WERI-Rb-1 (cell line): ENCODE data around the gene MFSD11.
"Not testable (repeated sequence)": the region's sequence is repeated elsewhere in the genome, so short reads cannot be mapped to it uniquely, and the experiment has no call there.

Source experiments
- DNase-seq: peaks from one replicate; pipeline ENCODE4 v3.0.0-alpha.2; 2020
- H3K27ac ChIP-seq: fragments of 250-450 bp; sonication (Bioruptor Pico); 2 replicates; pipeline ENCODE4 v1.5.1; 2020; ENCODE audit warnings: mild to moderate bottlenecking, moderate library complexity
- H3K27me3 ChIP-seq: fragments of 250-450 bp; sonication (Bioruptor Pico); 2 replicates; pipeline ENCODE4 v1.5.1; 2021; ENCODE audit warnings: mild to moderate bottlenecking, low read depth, moderate library complexity; ENCODE audit not compliant: insufficient read depth, severe bottlenecking
- H3K36me3 ChIP-seq: fragments of 250-450 bp; sonication (Bioruptor Pico); 2 replicates; pipeline ENCODE4 v1.5.1; 2020; ENCODE audit warnings: mild to moderate bottlenecking, moderate library complexity
- H3K4me3 ChIP-seq: 2 replicates; pipeline ENCODE4 v1.5.1; 2011; ENCODE audit warnings: low read depth, mild to moderate bottlenecking, control low read depth, low read length
- H3K9me3 ChIP-seq: fragments of 250-450 bp; sonication (Bioruptor Pico); 2 replicates; pipeline ENCODE4 v1.5.1; 2021; ENCODE audit warnings: mild to moderate bottlenecking, moderate library complexity; ENCODE audit not compliant: severe bottlenecking
- TF ChIP-seq, protein P1 (sequence below): IDR thresholded peaks from 2 replicates; pipeline ENCODE4 v1.5.1; 2011; ENCODE audit warnings: low read depth, mild to moderate bottlenecking, control low read depth, inconsistent platforms, low read length

The MFSD11 gene

DNA sequence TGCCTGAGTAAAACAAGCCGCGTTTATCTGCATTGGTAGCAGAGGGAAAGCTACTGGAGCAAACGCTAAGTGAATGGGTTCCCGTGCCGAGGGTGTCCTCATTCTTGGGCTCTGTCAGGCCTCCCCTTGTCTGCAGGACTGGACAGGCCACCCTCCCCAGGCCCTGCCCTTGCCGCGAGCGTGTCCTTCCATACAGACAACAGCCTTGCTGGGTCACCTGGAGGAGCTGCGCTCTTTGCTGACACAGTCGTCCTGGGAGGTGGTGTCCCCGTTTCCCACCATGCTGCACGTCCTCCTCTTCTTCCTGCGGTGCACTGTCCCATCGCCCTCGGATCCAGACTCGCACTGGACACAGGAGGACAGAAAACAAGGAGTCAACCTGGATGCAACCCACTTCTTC lies 19.4 kb upstream of the MFSD11 start:
- no peak for DNase-seq
- no peak overlapping the region for H3K4me3 ChIP-seq
- H3K9me3 ChIP-seq = no peaks in the 10 kb centered on the region
- H3K27ac ChIP-seq = no peak overlapping the region
- H3K27me3 ChIP-seq = no peaks in the 10 kb centered on the region
- H3K36me3 ChIP-seq = peaks cover 95% of the 10 kb centered on the region
- TF ChIP-seq, protein P1, sequence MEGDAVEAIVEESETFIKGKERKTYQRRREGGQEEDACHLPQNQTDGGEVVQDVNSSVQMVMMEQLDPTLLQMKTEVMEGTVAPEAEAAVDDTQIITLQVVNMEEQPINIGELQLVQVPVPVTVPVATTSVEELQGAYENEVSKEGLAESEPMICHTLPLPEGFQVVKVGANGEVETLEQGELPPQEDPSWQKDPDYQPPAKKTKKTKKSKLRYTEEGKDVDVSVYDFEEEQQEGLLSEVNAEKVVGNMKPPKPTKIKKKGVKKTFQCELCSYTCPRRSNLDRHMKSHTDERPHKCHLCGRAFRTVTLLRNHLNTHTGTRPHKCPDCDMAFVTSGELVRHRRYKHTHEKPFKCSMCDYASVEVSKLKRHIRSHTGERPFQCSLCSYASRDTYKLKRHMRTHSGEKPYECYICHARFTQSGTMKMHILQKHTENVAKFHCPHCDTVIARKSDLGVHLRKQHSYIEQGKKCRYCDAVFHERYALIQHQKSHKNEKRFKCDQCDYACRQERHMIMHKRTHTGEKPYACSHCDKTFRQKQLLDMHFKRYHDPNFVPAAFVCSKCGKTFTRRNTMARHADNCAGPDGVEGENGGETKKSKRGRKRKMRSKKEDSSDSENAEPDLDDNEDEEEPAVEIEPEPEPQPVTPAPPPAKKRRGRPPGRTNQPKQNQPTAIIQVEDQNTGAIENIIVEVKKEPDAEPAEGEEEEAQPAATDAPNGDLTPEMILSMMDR = no peak

DNA sequence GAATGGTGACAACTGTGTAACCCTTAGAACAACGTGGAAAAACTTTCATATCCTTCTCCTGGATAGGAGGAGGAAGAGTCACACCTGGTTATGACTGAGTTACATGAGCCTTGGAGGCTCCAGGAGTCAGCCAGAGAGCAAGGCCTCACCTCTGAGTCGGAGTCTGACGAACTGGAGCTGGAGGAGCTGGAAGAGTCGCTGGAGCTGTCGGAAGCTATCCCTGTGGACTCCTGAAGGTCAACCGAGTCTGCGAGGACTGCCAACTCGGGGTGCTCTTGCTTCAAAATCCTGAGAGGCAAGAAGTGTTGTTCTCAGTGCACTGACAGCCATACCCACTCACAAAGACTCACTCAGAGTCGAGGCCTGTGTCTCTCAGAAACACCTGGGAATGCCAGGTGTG lies 17.7 kb upstream of the MFSD11 start:
- no peaks in the 10 kb centered on the region for H3K9me3 ChIP-seq
- TF ChIP-seq, protein P1 = no peak
- DNase-seq = no peak
- H3K27me3 ChIP-seq = no peaks in the 10 kb centered on the region
- no peak overlapping the region for H3K4me3 ChIP-seq
- H3K36me3 ChIP-seq = peaks cover 96% of the 10 kb centered on the region
- no peak overlapping the region for H3K27ac ChIP-seq

DNA sequence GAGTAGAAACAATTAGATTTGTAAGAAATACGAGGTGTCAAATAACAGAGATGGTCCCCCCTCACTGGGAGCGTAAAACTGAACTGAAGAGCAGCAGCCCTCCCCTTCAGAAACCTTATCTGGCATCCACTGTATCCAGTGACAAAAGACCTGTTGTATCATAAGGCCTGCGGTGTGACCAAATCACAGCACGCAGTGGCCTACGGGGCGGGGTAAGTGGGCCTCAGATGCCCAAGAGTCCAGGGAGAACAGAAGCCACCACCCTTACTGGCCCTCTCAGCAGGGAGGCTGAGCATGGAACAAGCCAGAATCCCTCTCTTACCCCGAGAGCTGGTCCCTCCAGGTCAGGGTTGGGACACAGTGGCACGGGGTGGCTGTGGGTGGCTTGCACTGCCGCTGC lies 17.0 kb upstream of the MFSD11 start:
- H3K27ac ChIP-seq = no peak overlapping the region
- peaks cover 92% of the 10 kb centered on the region for H3K36me3 ChIP-seq
- TF ChIP-seq, protein P1 = no peak
- DNase-seq = no peak
- H3K4me3 ChIP-seq = no peak overlapping the region
- H3K9me3 ChIP-seq = no peaks in the 10 kb centered on the region
- H3K27me3 ChIP-seq = no peaks in the 10 kb centered on the region

DNA sequence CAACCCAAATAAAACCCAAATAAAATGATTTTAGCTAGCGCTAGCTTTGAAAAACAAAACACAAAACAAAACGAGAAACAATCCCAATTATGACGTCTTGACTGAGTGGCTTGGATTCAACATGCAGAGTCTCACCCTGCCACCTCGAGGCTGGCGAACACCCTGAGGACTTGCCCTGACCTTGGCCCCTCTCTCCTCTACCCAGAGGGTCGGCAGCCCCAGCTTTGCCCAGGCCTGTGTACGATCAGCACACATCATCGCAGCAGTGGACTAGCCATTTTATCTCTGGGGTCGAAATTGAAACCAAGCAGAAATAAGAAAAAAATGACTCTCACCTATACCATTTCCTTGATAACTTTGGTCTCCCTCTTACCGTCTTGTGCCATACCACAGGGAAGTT lies 16.5 kb upstream of the MFSD11 start:
- no peak for DNase-seq
- H3K4me3 ChIP-seq = no peak overlapping the region
- no peak overlapping the region for H3K27ac ChIP-seq
- no peaks in the 10 kb centered on the region for H3K27me3 ChIP-seq
- H3K36me3 ChIP-seq = peaks cover 91% of the 10 kb centered on the region
- TF ChIP-seq, protein P1 = no peak
- H3K9me3 ChIP-seq = no peaks in the 10 kb centered on the region

DNA sequence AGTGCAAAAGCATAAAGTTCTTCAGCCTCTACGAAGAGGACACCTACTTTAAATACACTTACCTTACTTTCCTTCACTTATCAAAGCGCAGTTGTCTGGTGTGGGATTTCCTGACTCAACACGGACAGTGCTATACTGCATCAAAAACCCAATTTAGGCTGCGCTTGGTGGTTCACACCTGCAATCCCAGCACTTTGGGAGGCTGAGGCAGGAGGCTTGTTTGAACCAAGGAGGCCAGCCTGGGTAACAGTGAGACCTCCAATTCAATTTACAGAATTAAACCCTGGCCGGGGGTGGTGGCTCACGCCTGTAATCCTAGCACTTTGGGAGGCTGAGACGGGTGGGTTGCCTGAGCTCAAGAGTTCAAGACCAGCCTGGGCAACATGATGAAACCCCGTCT lies 15.6 kb upstream of the MFSD11 start:
- no peak for DNase-seq
- H3K27me3 ChIP-seq = no peaks in the 10 kb centered on the region
- TF ChIP-seq, protein P1 = no peak
- H3K27ac ChIP-seq = no peak overlapping the region
- peaks cover 83% of the 10 kb centered on the region for H3K36me3 ChIP-seq
- no peak overlapping the region for H3K4me3 ChIP-seq
- H3K9me3 ChIP-seq = no peaks in the 10 kb centered on the region

DNA sequence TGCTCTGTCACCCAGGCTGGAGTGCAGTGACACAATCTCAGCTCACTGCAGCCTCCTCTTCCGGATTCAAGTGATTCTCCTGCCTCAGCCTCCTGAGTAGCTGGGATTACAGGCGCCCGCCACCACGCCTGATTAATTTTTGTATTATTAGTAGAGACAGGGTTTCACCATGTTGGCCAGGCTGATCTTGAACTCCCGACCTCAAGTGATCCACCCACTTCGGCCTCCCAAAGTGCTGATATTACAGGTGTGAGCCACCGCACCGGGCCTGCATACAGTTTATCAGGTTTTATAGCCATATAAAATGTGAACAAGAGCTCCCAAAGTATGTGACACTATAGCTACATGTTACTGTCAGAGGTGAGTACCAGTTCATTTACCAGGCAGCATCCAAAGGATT lies 14.9 kb upstream of the MFSD11 start:
- not testable (repeated sequence) for H3K27me3 ChIP-seq, DNase-seq, H3K4me3 ChIP-seq, H3K27ac ChIP-seq, H3K9me3 ChIP-seq
- H3K36me3 ChIP-seq = peaks cover 76% of the 10 kb centered on the region
